Kidney capillary endothelial cell (primary cell): ENCODE measurements around the gene APLP2.
"Not testable (repeated sequence)": the region's sequence is repeated elsewhere in the genome, so short reads cannot be mapped to it uniquely, and the experiment has no call there.

ENCODE experiments used
- DNase-seq: peaks from one replicate; pipeline ENCODE4 v3.0.0-alpha.2; 2018; ENCODE audit warnings: low spot score

APLP2 gene

GRCh38 chr11:130069659-130070108 lies at the start of gene APLP2:
Gene APLP2 (plus strand): TSS chr11:130069894. CDS start chr11:130069978, 84 bp downstream.
- DNase-seq, result peak; percentile 97

DNA sequence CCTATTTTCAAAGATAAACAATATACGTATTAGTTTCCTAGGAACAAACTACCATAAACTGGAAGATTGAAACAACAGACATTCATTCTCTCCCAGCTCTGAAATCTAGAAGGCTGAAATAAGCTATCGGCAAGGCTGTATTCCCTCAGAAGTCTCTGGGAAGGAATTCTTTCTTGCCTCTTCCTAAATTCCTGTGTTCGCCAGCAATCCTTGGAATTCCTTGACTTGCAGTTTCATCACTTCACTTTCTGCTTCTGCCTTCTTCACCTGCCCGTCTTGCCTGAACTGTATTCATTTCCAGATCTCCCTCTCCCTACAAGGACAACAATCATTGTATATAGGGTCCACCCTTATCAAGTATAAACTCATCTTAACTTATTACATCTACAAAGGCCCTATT lies 49.4 kb upstream of the APLP2 start:
- DNase-seq, result no peak

DNA sequence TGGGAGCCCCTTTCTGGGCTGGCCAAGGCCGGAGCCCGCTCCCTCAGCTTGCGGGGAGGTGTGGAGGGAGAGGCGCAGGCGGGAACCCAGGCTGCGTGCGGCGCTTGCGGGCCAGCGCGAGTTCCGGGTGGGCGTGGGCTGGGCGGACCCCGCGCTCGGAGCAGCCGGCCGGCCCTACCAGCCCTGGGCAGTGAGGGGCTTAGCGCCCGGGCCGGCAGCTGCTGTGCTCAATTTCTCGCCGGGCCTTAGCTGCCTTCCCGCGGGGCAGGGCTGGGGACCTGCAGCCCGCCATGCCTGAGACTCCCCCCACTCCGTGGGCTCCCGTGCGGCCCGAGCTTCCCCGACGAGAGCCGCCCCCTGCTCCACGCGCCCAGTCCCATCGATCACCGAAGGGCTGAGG lies 48.1 kb upstream of the APLP2 start:
- DNase-seq, result not testable (repeated sequence)

DNA sequence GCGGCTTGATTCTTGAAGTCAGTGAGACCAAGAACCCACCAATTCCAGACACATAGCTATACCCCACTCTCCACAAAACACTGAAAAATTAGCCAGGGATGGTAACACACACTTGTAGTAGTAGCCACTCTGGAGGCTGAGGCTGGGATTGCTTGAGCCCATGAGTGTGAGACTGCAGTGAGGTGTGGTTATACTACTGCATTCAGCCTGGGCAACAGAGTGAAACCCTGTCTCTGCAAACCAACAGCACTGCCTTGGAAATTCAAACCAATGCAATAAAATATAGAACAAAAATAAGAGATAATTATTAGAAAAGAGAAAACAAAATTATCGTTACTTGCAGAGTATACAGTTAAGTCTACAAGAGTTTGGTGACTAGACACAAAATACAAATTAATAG lies 46.9 kb upstream of the APLP2 start:
- no peak for DNase-seq

DNA sequence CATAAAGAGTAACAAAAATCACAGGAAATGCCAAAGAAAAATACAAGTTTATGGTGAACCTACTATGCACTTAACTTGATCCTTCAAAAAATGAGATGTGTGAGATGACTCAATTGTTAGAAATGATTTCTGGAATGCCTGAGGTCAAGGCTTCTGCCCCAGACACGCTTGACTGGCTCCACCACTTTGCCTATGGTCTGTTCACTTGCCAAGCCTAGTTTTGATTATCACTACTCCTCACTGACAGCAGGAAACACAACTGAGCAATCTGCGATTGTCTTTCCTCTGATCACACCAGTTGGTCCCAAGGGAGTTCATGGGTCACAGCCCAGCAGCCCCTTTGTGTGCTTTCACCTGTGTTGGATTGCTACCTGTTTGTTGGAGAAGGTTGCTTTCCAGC lies 46.5 kb upstream of the APLP2 start:
- DNase-seq, result peak; percentile 90

DNA sequence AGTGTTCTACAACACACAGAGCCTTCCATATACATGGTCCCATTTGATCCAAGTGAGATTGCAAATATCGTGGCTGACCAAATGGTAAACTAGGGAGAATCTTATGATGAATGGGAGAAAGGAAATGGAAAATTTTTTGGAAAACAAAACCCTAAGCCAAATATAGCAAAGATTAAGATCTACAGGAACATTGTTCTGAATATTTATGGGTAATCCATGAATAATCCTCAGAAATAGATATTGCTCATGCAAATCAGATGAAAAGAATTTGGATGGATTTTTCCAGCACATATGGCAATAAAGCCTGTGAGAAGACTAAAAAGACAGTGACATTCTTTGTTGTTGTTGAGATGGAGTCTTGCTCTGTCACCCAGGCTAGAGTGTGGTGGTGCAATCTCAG lies 45.3 kb upstream of the APLP2 start:
- DNase-seq, result no peak

DNA sequence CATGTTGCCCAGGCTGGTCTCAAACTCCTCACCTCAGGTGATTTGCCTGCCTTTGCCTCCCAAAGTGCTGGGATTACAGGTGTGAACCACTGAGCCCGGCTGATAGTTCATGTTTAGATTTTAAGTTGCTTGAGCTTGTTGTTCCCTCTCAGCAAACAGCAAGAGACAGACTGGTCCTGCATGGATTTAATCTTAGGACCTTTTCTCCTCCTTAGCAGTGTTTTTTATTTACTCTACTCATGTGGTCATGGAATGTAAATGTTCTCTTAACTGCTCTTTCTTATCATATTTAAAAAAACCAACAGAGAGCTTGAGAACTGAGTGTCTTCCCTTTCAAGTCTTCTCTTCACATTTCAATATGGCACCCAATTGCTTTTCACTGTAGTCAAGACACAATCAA lies 44.3 kb upstream of the APLP2 start:
- DNase-seq, result no peak

DNA sequence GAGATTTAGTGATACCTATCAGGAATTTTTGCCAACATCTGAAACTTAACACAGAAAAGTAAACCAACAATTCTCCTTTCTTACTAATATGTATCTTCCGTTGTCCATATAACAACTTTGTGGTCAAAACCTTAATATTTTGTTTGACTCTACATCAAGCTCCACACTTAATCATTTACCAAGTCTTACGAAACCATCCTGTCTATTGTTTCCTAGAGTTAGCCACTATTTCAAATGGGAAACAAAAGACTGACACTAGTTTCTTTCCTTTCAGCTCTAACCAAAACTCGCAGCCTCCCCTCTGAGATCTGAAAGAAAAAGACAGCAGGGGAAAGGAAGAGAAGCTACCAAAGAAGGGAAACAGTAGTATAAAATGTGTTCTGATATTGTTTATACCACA lies 40.6 kb upstream of the APLP2 start:
- DNase-seq, result no peak

DNA sequence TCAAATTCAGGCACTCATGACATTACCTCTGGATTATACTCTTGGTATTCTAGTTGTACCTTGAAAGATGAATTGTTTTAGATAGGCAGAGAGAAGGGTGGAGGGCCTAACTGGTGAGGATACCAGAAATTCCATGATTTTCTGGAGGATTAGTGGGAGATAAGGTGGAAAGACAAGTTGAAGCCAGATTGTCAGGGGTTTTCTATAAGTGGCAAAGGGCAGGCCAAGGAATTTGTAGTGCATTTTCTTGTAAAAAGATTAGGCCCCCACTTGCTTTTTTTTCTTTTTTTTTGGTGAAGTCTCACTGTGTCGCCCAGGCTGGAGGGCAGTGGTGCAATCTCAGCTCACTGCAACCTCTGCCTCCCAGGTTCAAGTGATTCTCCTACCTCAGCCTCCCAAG lies 38.6 kb upstream of the APLP2 start:
- DNase-seq, result no peak

DNA sequence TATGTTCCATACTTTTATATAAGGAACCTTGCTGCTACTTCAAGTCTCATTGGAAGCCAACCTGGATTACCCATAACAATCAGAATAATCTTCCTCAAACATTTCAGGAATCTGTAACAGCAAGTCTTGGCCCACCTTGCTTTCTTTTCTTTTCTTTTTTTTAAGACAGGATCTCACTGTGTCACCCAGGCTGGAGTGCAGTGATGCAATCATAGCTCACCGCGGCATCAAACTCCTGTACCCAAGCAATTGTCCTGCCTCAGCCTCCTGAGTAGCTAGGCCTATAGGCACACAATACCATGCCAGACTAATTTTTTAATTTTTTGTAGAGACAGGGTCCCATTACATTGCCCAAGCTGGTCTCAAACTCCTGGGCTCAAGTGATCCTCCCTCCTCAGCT lies 37.7 kb upstream of the APLP2 start:
- no peak for DNase-seq

DNA sequence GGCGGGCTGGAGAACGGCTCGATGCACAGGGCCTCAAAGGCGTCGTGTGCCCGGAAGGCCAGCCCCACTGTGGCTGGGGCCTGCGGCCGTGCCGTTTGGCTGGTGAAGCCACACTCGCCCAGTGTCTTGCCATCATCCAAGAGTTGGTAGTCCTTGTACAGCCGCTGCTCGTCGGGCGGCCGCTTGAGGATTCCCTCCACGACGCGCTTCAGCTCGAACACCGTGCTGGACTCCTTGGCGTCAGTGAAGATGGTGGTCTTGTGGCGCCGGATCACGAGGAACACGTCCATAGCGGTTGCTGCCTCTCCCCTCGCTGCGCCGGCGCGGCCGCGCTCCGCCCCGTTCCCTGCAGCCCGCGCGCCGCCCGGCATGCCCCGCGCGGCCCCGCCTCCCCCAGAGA lies 36.8 kb upstream of the APLP2 start:
- DNase-seq, result no peak

DNA sequence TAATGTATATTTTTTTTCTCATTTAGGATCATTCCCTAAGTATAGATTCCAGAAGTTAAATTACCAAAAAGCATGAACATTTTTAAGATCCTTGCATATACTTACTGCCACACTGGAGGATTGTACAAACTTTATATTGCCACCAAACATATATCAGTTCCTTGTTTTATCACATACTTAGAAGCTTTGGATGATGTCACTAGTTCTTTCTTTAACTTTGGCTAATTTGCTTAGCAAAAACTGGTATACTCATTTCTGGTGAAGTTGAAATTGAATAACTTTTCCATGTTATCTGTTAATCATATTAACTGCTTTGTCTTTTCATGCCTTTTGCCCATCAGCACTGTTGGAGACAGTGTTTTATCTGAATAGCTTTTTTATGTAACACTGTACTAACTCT lies 35.5 kb upstream of the APLP2 start:
- no peak for DNase-seq

DNA sequence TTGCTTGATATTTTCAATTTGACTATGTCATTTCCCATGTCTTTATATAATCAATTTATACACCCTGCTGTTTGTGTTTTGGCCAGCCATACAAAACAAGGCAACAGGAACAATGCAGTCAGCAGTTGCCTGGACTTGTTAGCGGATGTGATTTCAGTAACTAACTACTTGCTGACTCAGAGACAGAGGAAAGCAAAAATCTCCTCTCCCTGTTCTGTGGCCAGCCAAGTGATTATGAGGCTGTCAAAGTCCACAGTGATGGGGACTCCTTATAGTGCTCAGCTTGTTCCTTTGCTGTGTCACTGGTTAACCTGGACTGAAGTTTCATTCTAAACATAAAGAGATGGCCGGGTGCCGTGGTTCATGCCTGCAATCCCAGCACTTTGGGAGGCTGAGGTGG lies 32.6 kb upstream of the APLP2 start:
- peak; percentile 81 for DNase-seq

DNA sequence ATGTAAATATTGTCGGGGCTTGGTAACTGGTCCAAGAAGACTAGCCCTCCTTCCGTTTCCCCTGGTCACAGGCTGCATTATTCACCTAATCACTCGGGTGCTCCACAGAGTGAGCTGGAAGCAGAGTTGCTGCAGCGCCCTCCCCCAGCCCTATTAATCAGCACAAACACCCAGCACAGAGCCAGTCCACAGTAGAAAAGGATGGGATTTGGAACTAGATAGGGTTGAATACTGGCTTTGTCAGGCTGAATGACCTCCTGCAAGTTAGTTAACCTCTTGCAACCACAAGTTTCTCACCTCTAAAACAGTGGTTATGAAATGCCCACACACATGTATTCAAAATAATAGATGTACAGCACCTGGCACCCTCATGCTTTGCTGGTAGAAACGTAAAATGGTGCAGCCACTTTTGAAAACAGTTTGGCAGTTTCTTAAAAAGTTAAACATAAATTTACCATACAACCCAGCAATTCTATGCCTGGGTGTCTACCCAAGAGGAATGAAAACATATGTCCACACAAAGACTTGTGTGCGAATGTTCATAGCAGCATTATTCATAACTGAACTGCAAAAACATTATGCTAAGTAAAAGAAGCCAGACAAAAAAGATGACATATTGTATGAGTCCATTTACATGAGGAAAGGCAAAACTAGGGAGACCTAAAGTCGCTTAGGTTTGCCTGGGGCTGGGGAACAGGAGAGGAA lies 31.7 kb upstream of the APLP2 start:
- DNase-seq, result no peak

GRCh38 chr11:130040281-130040940 lies 29.3 kb upstream of the APLP2 start:
- DNase-seq, result no peak

GRCh38 chr11:130042093-130042591 lies 27.6 kb upstream of the APLP2 start:
- peak; percentile 95 for DNase-seq

- DNase-seq, result no peak
Measured at GRCh38 chr11:130043575-130043974, 26.1 kb upstream of the APLP2 start.

GRCh38 chr11:130047141-130047540 lies 22.6 kb upstream of the APLP2 start:
- DNase-seq, result no peak

- DNase-seq, result no peak
Measured at GRCh38 chr11:130049328-130049771, 20.3 kb upstream of the APLP2 start.

DNA sequence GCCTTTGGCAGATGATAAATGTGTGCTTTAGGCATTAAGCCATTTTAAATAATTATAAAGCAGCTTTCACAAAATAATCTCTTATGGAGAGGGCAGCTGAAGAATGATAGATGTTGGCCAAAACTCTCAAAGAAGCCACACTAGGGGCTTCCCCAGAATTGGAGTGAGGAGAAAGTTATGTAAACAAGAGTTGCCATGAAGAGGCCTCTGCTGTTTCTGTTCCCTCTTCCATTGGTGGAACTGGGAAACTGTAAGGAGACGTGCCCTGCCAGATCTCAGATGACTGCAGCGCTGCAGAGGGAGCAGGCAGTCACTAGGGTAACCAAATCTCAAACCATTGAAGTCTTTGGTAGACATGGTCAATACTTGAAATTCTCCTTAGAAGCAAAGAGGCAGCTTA lies 19.4 kb upstream of the APLP2 start:
- DNase-seq, result no peak

DNA sequence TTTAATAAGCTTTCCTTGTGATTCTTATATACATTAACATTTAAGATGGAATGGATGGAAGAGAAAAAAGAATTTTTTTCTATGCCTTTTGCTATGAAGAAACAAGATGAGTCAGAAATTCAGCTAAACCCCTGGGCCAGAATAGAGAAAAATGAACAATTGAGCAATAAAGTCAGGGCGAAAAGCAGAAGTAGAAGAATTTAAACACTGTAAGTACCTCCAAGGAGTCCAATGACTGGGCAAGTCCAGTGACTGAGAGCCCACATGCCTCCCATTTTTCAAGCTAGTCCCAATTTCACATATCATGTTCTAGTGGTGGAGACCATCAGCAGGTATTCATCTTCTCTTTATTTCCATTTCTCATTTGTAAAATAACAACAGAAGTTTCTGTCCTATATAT lies 18.6 kb upstream of the APLP2 start:
- no peak for DNase-seq

GRCh38 chr11:130052567-130052966 lies 17.1 kb upstream of the APLP2 start:
- no peak for DNase-seq

DNA sequence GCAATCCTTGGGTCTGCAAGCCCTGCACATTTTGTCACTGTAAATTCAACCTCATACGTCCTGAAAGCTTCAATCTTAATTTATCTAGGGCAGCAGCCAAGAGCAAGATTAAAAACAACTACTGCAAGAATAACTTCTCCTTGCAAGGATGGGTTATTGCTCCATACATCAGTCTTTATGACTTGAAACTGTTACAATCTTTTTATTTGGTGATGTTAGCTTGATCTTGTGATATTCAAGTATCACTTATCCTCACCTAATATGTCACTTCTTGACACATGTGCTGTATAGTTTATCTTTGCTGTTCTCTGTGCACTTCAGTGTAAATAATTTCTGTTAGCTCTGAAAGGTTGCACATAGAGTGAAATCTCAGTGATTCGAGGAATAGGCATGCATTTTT lies 14.7 kb upstream of the APLP2 start:
- DNase-seq, result no peak

DNA sequence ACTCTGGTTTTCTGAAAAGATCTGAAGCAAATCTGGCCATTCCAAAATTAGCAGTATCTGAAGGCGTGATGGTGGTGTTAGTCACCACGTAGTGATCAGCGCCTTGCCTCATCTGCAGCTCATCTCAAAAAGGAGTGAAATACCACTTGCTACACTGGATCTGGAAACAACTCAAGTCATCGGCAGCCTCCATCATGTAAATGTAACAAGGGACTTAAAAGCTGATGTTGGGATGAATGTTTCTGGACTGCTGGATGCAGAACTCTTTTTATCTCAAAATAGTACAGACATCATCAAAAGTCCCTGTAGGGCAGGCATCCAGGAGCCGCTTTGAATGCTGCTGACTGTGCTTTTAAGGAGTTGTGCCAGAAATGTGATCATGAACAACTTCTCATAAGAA lies 14.1 kb upstream of the APLP2 start:
- no peak for DNase-seq
